Measurements from ENCODE around the gene GBGT1.
A peak's percentile ranks its signal among the peaks of the same experiment; 100 is the strongest.

GBGT1 gene

DNA sequence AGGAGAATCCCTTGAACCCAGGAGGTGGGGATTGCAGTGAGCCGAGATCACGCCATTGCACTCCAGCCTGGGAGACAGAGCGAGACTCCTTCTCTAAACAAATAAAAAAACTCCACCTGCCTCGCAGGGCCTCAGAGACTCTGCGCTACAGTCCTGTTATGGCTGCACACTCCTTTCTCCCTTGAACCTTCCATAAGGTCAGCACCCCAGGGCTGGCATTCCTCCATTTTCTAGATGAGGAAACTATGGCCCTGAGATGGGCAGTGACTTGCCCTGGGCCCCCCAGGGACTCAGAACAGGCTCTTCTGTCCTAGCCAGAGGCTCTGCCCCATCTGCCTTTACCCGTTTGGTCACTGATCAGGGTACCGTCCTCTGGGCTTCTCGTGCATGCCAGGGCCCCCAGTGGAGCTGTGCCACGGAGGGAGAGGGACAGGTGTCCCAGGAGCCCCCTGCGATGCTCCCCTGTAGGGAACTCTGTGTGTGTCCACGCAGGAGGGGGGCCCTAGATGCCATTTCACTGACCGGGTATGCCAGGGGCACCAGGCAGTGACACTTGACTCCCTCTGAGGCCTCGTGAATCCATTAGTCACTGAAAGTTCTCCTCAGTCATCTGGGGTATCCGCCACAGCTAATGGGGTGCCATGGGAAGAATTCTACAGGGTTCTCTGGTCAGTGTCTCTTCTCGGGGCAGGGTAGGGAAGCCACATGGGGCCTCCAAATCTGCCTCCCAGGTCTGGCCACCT lies 58.8 kb downstream of the GBGT1 start:
- FAIRE-seq: no peak
- no peak for DNase-seq (ENCODE audit: insufficient read length, low spot score)

- no peak for FAIRE-seq
- DNase-seq (ENCODE audit: insufficient read length, low spot score): no peak
These were observed 59.7 kb downstream of the GBGT1 start for GRCh38 chr9:133103987-133104505.

DNA sequence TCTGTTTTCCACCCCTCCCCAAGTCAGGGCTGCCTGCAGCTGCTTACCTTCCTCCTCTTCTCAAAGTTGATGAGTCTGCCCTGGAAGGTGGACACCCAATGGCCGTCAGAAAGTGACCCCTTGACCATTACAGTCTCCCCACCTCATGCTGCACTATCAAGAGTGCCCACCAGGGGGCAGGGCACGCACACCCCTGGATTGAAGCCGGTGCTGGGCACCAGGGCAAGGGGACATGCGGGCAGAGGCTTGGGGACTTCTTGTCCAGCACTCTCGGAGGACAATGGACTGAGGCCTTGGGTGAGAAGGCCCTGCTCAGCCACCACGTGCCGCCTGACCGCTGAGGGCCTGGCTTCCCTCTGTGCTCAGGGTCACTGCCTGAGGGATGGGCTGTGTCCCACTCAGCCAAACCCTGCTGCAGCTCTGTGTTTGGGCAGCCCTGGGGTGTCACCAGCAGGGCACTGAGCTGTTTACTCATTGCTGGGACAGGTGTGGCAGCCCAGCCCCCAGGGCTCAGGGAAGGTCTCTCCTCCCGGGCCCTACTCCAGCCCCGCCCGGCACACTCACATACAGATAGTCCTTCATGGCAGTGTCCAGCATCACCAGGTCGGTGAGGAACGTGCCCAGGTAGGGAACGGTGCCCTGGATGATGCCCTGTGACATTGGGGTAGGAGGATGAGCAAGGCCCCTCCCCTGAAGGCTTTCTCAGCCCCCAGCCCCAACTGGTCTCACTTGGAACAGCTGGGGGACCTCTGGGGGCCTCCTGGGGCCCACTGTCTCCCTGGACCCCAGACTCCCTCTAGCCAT lies 60.3 kb downstream of the GBGT1 start:
- DNase-seq (ENCODE audit: insufficient read length, low spot score) (peak; percentile 48), FAIRE-seq (peak; percentile 23)

Data from HTR-8/SVneo (cell line).